ENCODE data around the gene IVNS1ABP.
"Not testable (repeated sequence)": the region's sequence is repeated elsewhere in the genome, so short reads cannot be mapped to it uniquely, and the experiment has no call there.

IVNS1ABP gene

DNA sequence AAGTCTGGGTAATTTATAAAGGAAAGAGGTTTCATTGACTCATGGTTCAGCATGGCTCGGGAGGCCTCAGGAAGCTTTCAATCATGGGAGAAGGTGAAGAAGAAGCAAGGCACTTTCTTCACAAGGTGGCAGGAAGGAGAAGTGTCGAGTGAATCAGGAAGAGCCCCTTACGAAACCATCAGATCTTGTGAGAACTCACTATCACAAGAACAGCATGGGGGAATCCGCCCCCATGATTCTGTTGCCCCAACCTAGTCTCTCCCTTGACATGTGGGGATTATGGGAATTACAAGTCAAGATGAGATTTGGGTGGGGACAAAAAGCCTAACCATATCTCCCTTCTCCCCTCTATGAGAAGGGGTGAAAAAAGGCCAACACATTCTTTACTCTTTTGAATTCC is 11.2 kb upstream of the IVNS1ABP start:
- no peak for DNase-seq

- DNase-seq: no peak
Observed at GRCh38 chr1:185325413-185325812, 8.4 kb upstream of the IVNS1ABP start.

DNA sequence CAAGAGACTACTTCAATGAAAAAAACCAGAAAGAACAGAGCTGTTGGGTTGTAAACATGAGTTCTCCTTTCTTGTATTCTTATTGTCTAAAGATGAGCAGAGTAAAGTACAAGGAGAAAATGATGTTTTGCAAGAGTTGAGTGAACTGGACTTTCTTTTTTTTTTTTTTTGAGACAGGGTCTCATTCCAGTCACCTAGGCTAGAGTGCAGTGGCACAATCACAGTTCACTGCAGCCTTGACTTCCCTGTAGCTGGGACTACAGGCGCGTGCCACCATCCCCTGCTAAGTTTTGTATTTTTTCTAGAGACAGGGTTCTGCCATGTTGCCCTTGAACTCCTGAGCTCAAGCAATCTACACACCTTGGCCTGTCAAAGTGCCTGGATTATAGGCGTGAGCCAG is 7.1 kb upstream of the IVNS1ABP start:
- no peak for DNase-seq

DNA sequence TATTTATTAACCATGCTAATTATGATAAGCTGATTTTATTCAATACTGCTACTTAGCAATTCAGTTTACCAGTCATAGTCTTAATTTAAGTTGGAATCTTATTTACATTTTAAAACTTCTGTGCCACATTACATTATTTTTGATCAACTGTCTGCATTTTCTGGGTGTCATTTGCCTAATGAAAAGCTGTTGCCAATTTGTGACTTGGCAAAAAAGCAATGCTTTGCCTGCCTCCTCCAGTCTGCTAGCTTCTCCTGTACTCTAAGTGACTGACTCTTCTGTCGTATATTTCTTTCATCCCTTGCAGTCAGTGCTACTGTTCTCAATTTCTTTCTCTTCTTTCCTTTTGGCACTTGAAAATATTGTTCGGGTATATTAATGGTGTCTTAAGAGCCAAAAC is 5.6 kb upstream of the IVNS1ABP start:
- no peak for DNase-seq

DNA sequence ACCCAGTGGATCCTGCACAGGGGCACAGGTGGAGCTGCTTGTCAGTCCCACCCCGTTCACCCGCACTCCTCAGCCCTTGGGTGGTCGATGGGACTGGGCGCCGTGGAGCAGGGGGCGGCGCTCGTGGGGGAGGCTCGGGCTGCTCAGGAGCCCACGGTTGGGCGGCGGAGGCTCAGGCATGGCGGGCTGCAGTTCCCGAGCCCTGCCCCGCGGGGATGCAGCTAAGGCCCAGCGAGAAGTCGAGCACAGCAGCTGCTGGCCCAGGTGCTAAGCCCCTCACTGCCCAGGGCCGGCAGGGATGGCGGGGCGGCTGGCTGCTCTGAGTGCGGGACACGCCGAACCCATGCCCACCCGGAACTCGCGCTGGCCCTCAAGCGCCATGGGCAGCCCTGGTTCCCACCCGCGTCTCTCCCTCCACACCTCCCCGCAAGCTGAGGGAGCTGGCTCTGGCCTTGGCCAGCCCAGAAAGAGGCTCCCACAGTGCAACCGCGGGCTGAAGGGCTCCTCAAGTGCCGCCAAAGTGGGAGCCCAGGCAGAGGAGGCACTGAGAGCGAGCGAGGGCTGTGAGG is 4.7 kb upstream of the IVNS1ABP start:
- not testable (repeated sequence) for DNase-seq

DNA sequence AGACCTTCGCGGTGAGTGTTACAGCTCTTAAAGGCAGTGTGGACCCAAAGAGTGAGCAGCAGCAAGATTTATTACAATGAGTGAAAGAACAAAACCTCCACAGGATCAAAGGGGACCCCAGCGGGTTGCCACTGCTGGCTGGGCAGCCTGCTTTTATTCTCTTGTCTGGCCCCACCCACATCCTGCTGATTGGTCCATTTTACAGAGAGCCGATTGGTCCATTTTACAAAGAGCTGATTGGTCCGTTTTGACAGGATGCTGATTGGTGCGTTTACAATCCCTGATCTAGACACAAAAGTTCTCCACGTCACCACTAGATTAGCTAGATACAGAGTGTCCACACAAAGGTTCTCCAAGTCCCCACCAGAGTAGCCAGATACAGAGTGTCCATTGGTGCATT is 4.1 kb upstream of the IVNS1ABP start:
- not testable (repeated sequence) for DNase-seq

DNA sequence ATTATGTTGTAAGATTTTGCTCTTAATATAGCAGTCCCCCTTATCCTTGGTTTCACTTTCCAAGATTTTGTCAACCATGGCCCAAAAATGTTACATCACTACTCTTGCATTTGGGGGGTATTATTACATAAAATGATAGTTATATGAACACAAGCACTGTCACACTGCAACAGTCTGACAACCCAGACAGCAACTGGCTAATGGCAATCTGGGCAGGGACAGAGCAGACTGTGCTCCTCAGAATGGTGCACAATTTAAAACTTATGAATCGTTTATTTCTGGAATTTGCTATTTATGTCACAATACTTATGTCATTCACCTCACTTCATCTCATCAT is 2.1 kb upstream of the IVNS1ABP start:
- no peak for DNase-seq

DNA sequence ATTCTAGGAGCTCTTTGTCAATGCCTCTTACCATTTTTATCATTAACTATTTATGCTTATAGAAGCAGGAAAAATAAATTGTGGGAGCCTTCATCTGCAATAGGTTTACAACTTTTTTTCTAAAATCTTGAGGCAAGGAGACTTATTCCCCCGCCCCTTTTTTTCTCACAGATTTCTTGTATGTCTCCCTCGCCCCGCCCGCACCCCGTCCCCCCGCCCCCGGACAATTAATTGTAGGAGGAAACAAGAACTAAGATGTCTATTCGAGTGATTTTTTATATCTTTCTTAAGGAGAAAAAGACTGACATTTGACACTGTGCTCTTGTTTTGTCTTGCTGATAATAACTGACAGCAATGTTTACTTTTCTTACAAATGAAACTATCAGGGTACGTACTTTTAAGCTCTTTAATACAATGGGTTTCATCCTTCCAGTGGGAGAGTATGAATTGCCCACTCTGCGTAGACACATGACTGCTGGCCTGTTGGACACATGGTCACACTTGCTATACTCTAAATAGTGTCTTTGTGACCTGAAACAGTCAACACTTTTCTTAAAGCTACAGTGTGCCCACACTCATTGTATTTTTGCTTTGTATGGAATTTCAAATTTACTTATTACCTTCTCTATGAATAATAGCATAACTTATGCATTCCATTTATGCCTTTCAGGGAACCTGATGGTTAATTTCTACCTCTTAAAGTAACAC is 1.5 kb upstream of the IVNS1ABP start:
- DNase-seq: no peak

DNA sequence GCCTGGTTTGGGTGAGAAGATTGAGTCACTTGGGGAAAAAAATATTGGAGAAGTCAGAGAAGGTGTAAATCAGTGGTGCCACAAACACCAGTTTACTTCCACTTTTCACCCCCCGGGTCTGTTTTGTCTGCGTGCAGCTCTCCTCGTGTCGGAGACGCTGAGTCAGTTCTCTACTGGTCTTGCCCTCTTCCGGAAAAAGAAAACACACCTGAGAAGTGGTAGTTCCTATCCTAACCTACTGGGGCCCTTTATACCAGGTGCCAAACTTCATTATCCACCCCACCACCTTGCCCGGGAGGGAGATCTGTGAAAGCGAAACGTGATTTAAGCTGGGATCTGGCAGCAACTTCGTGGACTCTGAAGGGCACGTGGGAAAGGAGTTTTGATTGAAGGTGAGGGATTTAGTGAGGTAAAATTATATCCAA is 855 bp upstream of the IVNS1ABP start:
- peak; percentile 80 for DNase-seq

GRCh38 chr1:185316163-185317033 is 645 bp downstream of the IVNS1ABP start:
- peak; percentile 95 for DNase-seq

DNA sequence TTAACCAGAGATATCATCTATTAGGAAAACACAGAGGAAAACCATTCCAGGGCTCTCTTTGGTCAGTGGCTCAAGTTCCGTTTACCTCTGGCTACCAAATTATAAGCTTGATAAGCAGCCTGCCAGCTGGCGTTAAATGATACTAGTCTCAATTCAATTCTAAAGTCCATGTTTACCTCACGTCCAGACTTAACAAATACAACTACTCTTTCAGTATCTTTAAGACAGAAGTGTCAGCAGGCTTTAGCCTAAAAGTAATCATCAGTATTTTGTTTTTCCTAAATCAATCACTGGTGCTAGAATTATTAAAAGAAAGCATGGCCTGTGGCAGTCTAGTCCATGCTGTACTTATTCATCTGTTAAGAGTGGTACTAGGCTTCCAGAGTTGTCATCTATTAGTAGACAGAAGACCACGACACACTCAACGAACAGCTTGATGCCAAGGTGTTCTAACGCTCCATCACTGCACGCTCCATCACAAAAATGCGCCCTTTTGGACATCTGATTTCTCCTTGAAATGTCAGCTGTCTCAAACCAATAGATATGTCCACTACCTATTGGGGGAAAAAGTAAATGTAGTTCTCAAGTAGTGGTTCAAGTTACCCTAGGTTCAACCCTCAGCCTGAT is 1.5 kb downstream of the IVNS1ABP start:
- DNase-seq: no peak

DNA sequence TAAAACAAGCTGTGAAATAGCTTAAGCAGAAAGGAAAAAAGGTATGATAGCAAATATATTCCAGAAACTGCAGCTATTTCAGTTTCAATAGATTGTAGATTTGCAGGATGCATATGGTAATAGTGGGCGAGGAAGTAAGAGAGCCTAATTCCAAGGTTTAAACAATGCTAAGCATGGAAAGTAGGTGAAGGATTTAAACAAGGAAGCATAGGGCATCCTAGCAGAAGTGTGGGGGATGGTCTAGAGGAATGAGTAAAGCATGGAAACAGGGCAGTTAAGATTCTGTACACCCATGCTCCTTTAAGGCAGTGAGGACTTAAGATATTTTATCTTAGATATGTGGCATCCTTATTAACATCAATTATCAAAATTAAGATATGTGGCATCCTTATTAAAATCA is 2.6 kb downstream of the IVNS1ABP start:
- no peak for DNase-seq

DNA sequence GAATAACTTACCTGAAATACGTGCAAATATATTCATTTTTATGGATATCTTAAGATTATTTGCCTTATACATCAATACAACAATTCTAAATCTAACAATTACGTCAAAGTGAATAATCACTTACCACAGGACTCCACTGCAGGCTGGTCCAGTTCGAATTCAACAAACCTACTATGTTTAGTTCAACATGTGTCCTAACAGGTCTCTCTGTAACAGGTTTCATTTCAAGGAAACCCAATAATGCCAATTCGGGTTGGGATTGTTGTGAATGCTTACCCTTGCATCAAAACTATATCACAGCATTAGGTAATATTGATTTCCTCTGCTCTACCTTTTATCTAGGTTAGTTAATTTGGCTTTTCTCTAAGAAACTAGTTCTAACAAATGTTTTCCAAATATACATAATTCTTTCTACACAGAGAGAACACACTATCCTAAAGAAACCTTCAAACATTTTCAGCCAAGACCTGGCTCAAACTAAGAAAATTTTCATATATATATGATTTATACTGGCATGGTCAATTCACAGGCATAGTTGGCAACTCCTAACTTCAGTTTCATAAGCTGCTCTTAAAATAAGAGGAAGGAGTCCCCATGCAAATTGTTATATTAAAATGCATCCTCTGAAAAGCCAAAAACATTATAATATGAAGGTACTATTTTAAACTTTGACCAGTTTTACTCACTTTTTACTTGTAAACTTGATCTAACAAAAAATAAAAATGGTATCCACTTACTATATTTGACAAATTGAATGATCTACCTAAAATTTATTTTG is 4.5 kb downstream of the IVNS1ABP start:
- DNase-seq: no peak

- no peak for DNase-seq
Observed at GRCh38 chr1:185311589-185312225, 5.3 kb downstream of the IVNS1ABP start.

DNA sequence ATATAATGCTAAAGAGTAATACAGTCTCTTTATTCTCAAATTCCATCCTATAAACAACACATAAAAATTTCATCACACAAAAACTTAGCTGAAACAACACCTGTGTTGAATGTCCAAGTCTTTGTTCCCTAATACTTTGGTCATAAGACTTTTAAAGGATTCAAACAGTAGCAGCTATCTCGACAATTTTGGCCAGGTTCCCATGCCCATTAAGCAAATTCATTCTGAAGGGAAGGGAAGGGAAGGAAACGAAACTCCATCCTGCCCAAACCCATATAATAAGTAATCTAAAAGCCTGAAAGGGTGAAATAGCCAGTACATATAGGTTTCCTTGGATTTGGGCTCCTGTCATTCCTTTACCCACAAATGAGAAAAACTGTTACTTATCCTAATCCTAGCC is 7.5 kb downstream of the IVNS1ABP start:
- DNase-seq: no peak

DNA sequence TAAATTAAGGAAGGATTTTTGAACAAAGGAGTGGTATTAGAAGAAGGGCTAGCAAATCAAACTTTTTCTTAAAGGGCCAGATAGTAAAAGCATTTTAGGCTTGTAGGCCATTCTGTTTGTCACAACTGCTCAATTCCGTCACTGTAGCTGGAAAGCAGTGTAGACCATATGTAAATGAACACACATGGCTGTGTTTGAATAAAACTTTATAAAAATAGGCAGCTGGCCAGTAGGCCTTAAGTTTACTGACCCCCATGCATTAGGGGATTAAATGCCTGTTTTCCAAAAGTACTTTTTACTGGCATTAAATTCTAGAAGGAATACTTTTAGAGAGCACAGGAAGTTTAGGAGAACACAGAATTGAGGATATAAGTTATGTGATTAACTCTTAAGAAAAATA is 8.9 kb downstream of the IVNS1ABP start:
- no peak for DNase-seq

DNA sequence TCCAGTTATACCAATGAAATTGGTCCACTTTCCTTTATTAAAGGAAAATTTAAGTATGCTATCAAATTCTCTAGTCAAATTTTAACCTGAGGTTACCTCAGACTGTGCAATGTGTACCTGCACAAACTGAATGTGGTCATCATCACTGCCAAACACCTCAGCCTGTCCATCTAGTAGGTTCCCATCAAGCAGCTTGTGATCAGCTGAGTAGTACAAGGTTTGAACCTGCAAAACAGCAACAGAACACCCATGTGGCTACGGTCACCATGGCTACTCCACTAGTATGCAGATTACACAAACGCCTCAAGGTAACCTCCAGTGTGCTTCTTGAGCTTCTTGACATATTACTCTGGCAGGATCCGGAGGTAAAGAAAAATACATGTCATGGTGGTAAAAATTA is 11.6 kb downstream of the IVNS1ABP start:
- no peak for DNase-seq

DNA sequence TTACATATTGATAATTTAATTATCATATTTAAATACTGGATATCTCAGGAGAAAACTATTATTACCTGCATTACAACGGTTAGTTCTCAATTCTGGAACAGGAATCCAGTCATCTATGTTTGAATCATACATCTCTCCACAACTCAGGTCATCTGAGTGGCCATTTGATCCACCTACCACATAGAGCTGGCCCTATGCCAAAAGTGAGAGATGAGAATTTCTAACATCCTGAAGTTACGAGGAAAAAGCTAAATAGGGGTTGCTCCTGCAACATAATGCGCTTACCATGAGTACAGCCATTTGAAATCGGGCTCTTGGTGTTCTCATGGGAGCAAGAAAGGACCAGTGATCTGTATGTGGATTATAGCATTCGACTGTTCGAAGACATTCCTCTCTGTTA is 16.9 kb downstream of the IVNS1ABP start:
- DNase-seq: no peak

DNA sequence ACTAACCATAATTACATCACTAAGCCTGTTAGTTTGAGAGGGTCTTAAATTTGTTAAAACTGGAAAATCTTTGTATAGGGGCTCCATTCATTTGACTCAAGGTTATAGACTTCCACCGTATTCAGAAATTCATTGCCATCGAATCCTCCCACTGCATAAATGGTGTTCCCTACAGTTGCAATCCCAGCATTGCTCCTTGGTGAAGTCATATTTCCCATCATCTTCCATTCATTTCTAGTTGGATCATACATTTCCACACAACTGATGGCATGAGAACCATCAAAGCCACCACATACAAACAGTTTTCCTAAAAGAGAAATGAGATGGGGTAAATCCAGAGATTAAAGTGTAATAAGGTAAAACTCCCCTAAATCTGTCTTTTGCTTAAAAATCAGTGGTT is 19.1 kb downstream of the IVNS1ABP start:
- DNase-seq: no peak

DNA sequence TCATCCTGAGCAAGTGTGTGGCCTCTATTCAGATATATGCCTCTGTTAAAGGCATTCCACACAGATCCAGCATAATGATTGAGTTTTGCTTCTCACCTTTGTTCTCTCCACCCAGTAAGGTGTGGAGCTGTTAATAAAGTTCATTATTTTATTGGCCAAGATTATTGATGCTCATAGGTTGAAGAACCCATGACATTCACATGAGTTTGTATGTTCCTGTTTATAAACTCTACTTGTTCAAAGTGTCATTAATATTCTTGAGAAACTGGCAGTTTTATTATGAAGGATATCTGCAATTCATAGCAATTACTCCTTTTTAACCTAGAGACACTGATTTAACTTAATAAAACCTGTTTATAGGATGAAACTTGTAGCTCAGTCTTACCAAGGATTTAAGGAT is 22.0 kb downstream of the IVNS1ABP start:
- DNase-seq: no peak

DNA sequence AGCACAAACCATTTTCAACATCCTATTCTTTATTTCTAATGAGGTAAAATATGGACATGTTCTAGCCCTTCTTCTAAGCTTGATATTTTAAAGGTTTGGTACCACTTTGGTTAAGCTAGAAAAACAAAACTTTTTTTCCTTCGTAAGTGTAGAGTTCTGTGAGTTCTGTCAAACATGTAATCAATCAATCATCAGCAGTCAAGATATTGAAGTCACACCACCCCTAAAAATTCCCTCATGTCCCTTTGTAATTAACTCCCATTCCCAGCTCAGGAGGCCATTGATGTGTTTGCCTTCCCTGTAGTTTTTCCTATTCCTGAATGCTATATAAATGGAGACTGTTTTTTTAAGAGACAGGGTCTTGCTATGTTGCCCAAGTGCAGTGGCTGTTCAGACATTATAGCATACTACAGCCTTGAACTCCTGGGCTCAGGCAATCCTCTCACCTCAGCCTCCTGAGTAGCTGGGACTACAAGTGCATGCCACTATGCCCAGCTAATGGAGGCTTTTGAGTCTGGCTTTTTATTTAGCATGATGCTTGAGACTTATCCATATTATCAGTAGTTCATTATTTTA is 23.0 kb downstream of the IVNS1ABP start:
- DNase-seq: no peak

DNA sequence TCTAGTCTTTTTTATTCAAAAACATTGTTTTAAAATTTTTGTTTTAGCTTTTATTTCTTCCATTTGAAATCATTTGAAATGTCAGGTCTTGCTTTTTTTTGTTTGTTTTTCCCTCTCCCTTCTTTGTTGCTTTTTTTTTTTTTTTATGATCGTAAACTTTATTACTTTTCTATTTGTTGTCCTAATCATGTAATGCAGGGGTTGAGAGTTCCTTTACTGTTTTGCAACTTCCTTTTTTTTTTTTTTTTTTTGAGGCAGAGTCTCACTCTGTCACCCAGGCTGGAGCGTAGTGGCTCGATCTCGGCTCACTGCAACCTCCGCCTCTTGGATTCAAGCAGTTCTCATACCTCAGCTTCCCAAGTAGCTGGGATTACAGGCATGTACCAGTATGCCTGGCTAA is 24.8 kb downstream of the IVNS1ABP start:
- DNase-seq: no peak

Data from stimulated activated CD4-positive, alpha-beta T cell treated with anti-CD3 and anti-CD28 coated beads, Interleukin-15, amount 100 ng/mL, for 24 hours (primary cell).